HEK293T (cell line): ENCODE measurements around the gene LRP1B.

ENCODE experiments used
- CTCF ChIA-PET: fragments of 350-600 bp; formaldehyde crosslinking; extraction: SDS; loops from one replicate; lab custom pipeline; 2021; ENCODE audit warnings: antibody characterized with exemption, inconsistent platforms; lab: Yijun Ruan, JAX
- POLR2A ChIA-PET: fragments of 350-600 bp; formaldehyde crosslinking; extraction: SDS; loops from one replicate; lab custom pipeline; 2020; ENCODE audit warnings: antibody characterized with exemption, inconsistent platforms; lab: Yijun Ruan, JAX
- DNase-seq: peaks from one replicate; pipeline ENCODE4 v3.0.0; 2012; ENCODE audit warnings: mixed read lengths; ENCODE audit errors: extremely low spot score
- ARNT ChIP-seq: fragments of 450-650 bp; IDR thresholded peaks from 2 replicates; pipeline ENCODE4 v1.6.1; 2017; ENCODE audit warnings: mild to moderate bottlenecking
- BHLHE40 ChIP-seq: fragments of 450-650 bp; IDR thresholded peaks from 2 replicates; pipeline ENCODE4 v1.6.1; 2016; ENCODE audit warnings: mild to moderate bottlenecking, moderate library complexity, borderline replicate concordance
- CTBP1 ChIP-seq: fragments of 450-650 bp; IDR thresholded peaks from 2 replicates; pipeline ENCODE4 v1.6.1; 2016; ENCODE audit warnings: borderline replicate concordance
- ELF4 ChIP-seq: fragments of 450-650 bp; IDR thresholded peaks from 2 replicates; pipeline ENCODE4 v1.6.1; 2017; ENCODE audit warnings: antibody characterized with exemption
- FOXA1 ChIP-seq: fragments of 450-650 bp; IDR thresholded peaks from 2 replicates; pipeline ENCODE4 v1.6.1; 2016; ENCODE audit warnings: mild to moderate bottlenecking
- FOXK2 ChIP-seq: fragments of 450-650 bp; IDR thresholded peaks from 2 replicates; pipeline ENCODE4 v1.6.1; 2016; ENCODE audit warnings: mild to moderate bottlenecking
- FOXM1 ChIP-seq: fragments of 450-650 bp; IDR thresholded peaks from 2 replicates; pipeline ENCODE4 v1.6.1; 2017; ENCODE audit warnings: mild to moderate bottlenecking, borderline replicate concordance
- HDGF ChIP-seq: fragments of 450-650 bp; IDR thresholded peaks from 2 replicates; pipeline ENCODE4 v1.6.1; 2017; ENCODE audit warnings: antibody characterized with exemption, borderline replicate concordance
- L3MBTL2 ChIP-seq: fragments of 450-650 bp; conservative IDR thresholded peaks from 2 replicates; pipeline ENCODE4 v1.6.1; 2016; ENCODE audit warnings: mild to moderate bottlenecking
- LEF1 ChIP-seq: fragments of 450-650 bp; IDR thresholded peaks from 2 replicates; pipeline ENCODE4 v1.6.1; 2017; ENCODE audit warnings: mild to moderate bottlenecking, borderline replicate concordance
- NFRKB ChIP-seq: fragments of 450-650 bp; IDR thresholded peaks from 2 replicates; pipeline ENCODE4 v1.6.1; 2016; ENCODE audit warnings: mild to moderate bottlenecking, moderate library complexity
- PKNOX1 ChIP-seq: fragments of 450-650 bp; IDR thresholded peaks from 2 replicates; pipeline ENCODE4 v1.6.1; 2016
- SP1 ChIP-seq: fragments of 450-650 bp; IDR thresholded peaks from 2 replicates; pipeline ENCODE4 v1.6.1; 2017
- SUZ12 ChIP-seq: fragments of 450-650 bp; IDR thresholded peaks from 2 replicates; pipeline ENCODE4 v1.6.1; 2016; ENCODE audit warnings: mild to moderate bottlenecking
- TARDBP ChIP-seq: fragments of 450-650 bp; IDR thresholded peaks from 2 replicates; pipeline ENCODE4 v1.6.1; 2016
- ZNF384 ChIP-seq: fragments of 450-650 bp; IDR thresholded peaks from 2 replicates; pipeline ENCODE4 v1.6.1; 2016

The LRP1B gene

GRCh38 chr2:140316345-140316744, 1814.5 kb downstream of the LRP1B start:
- ChIA-PET CTCF (no interaction called here), POLR2A (no interaction called here)
- DNase-seq, result no peak
- TF ChIP-seq NFRKB, result no peak
- no peak for TF ChIP-seq FOXM1
- TF ChIP-seq ELF4, result no peak
- no peak for TF ChIP-seq ARNT
- no peak for TF ChIP-seq ZNF384
- no peak for TF ChIP-seq BHLHE40
- TF ChIP-seq FOXA1, result no peak
- TF ChIP-seq PKNOX1, result no peak
- no peak for TF ChIP-seq LEF1
- TF ChIP-seq SP1, result no peak
- TF ChIP-seq TARDBP, result no peak
- no peak for TF ChIP-seq L3MBTL2
- no peak for TF ChIP-seq FOXK2
- no peak for TF ChIP-seq SUZ12

- ChIA-PET POLR2A (no interaction called here), CTCF (no interaction called here)
- DNase-seq, result no peak
- TF ChIP-seq FOXM1, result no peak
- no peak for TF ChIP-seq CTBP1
- no peak for TF ChIP-seq TARDBP
- no peak for TF ChIP-seq HDGF
- no peak for TF ChIP-seq LEF1
- TF ChIP-seq BHLHE40, result no peak
- no peak for TF ChIP-seq SP1
- no peak for TF ChIP-seq ARNT
- TF ChIP-seq FOXK2, result no peak
- TF ChIP-seq L3MBTL2, result no peak
- no peak for TF ChIP-seq PKNOX1
- TF ChIP-seq ZNF384, result no peak
- TF ChIP-seq FOXA1, result no peak
- no peak for TF ChIP-seq NFRKB
- TF ChIP-seq SUZ12, result no peak
Observed at GRCh38 chr2:140311905-140312304, 1818.9 kb downstream of the LRP1B start.

- TF ChIP-seq SP1 (no peak), FOXM1 (no peak), FOXA1 (no peak), HDGF (no peak), FOXK2 (no peak)
- no peak for DNase-seq
- ChIA-PET POLR2A (no interaction called here), CTCF (no interaction called here)
Observed at GRCh38 chr2:140308706-140309105, 1822.1 kb downstream of the LRP1B start.

GRCh38 chr2:140307532-140307931, 1823.3 kb downstream of the LRP1B start:
- POLR2A ChIA-PET, result no interaction called here
- TF ChIP-seq LEF1 (no peak), BHLHE40 (no peak), NFRKB (no peak), SP1 (no peak), FOXM1 (no peak), ELF4 (no peak), HDGF (no peak), ZNF384 (no peak), CTBP1 (no peak), TARDBP (no peak), L3MBTL2 (no peak), FOXK2 (no peak), SUZ12 (no peak), FOXA1 (no peak), ARNT (no peak), PKNOX1 (no peak)
- DNase-seq, result no peak
- CTCF ChIA-PET, result no interaction called here

GRCh38 chr2:140295767-140296166, 1835.0 kb downstream of the LRP1B start:
- POLR2A ChIA-PET, result no interaction called here
- no peak for DNase-seq
- CTCF ChIA-PET, result no interaction called here
- no peak for TF ChIP-seq ELF4
- no peak for TF ChIP-seq SUZ12
- TF ChIP-seq LEF1, result no peak
- TF ChIP-seq FOXM1, result no peak
- no peak for TF ChIP-seq BHLHE40
- TF ChIP-seq FOXA1, result no peak
- no peak for TF ChIP-seq ZNF384
- no peak for TF ChIP-seq FOXK2
- no peak for TF ChIP-seq SP1
- no peak for TF ChIP-seq PKNOX1
- TF ChIP-seq CTBP1, result no peak

GRCh38 chr2:140288726-140289125, 1842.1 kb downstream of the LRP1B start:
- ChIA-PET POLR2A (no interaction called here), CTCF (no interaction called here)
- DNase-seq, result no peak
- no peak for TF ChIP-seq TARDBP
- TF ChIP-seq SP1, result no peak
- no peak for TF ChIP-seq CTBP1
- no peak for TF ChIP-seq ARNT
- no peak for TF ChIP-seq SUZ12
- TF ChIP-seq LEF1, result no peak
- TF ChIP-seq HDGF, result no peak
- no peak for TF ChIP-seq L3MBTL2
- TF ChIP-seq ZNF384, result no peak
- TF ChIP-seq FOXK2, result no peak
- TF ChIP-seq FOXM1, result no peak
- TF ChIP-seq PKNOX1, result no peak
- TF ChIP-seq FOXA1, result no peak
- no peak for TF ChIP-seq ELF4
- TF ChIP-seq NFRKB, result no peak
